ENCODE data around the gene SHISA4.
"Not testable (repeated sequence)": the region's sequence is repeated elsewhere in the genome, so short reads cannot be mapped to it uniquely, and the experiment has no call there.

The SHISA4 gene

GRCh38 chr1:201930137-201930536 lies 41.4 kb downstream of the SHISA4 start:
- DNase-seq (ENCODE audit: low spot score), result no peak

DNA sequence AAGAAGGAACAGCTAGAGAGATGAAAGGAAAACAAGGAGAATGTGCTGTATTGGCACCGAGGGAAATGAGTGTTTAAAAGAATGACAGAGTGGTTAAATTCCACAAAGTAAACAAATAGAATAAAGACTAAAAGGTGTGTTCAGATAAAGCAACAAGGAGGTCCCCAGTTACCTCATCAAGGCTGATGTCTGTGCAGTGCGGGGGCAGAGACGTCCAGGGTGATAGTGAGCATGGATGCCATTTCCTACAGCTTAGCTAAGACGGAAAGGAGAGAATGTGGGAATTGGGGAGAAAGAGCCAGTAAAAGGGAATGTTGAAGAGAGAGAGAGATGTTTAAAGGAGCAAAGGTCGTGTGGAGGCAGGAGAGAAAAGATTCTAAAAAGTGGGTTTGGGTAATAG lies 42.1 kb downstream of the SHISA4 start:
- no peak for DNase-seq (ENCODE audit: low spot score)

- DNase-seq (ENCODE audit: low spot score), result no peak
These were observed 45.2 kb downstream of the SHISA4 start for GRCh38 chr1:201933840-201934430.

DNA sequence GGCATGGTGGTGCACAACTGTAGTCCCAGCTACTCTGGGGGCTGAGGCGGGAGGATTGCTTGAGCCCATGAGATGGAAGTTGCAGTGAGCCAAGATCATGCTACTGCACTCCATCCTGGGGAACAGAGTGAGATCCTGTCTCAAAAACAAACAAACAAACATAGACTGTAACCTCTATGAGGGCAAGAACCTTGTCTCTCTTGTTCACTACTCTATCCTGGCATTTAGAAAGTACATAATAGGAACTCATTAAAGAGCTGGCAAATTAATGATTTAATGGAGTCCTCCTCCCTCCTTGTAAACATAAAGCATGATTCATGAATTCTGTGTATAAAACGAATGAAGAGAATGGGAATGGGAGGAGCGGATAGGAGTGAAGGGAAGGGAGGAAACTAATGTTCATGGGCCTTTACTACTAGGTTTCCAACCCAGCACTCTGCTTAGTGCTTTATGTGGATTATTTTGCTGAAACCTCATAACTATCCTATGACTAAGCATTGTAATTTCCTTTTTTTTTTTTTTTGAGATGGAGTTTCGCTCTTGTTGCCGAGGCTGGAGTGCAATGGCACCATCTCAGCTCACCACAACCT lies 49.0 kb downstream of the SHISA4 start:
- DNase-seq (ENCODE audit: low spot score), result no peak

DNA sequence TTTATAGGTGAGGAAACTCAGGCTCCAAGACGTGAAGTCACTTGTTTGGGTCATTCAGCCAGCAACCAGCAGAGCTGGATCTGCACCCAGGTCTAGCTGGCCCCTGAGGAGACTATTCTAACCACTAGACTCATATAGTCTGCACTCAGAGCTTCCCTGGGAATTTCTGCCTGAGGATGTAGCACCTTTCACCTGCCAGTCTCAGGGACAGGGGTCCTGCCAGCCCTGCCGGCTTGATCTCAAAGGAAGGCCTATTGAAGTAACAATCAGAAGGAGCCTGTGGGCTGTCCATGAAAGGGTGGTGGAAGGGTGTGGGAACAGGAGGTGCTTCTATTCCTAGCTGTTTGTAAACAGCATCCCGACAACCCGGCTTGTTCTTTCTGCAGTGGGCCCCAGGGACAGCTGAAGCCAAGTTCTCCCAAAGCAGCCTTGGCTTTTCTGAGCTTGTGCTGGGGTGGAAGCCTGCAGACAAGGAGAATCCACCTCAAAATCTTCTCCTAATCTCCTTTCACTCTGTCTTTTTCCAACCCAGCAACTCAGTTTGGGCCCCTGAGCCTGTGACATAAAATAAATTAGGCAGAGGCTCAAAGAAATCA lies 49.8 kb downstream of the SHISA4 start:
- no peak for DNase-seq (ENCODE audit: low spot score)

DNA sequence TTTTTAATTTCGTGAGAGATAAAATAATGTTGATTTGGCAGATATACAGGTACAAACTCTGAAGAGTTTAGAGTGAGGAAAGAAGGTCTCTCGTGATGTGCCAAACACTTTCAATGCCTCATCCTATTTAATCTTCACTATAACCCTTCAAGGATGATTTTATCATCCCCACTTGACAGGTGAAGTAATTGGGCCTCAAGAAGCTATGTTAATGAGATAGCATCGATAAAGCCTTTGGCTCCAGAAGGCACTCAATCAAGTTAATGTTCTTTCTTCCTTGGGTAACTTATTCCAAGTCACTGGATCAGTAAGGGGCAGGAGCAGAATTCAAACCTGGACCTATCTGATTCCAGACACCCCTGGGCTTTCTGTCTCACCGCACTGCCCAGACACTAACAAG lies 50.5 kb downstream of the SHISA4 start:
- DNase-seq (ENCODE audit: low spot score), result no peak

DNA sequence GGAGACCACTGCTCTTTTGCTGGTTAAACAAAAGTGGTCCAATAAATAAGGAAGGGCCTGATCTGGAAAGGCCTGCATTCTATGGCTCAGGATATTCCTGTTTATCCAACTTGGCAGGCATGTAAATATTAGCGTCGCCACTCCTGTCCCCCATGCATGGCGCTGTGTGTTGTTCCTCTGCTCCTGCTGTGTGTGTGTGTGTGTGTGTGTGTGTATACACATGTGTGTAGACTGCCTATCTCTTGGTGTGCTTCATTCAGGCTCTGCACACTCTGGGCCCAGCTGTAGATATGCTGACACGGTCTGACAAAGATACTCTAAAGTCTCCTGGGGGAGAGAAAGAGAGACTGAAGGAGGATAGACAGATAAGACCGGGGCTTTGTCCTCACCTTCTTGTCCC lies 50.9 kb downstream of the SHISA4 start:
- DNase-seq (ENCODE audit: low spot score), result no peak

DNA sequence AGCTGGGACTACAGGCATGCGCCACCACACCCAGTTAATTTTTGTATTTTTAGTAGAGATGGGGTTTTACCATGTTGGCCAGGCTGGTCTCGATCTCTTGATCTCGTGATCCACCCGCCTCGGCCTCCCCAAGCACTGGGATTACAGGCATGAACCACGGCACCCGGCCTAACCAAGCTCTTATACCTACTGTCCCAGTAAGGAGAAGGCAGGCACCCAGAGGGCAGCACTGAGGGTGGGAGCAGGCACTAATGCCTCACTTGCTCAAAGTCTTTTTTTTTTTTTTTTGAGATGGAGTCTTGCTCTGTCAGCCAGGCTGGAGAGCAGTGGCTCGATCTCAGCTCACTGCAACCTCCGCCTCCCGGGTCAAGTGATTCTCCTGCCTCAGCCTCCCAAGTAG lies 51.6 kb downstream of the SHISA4 start:
- not testable (repeated sequence) for DNase-seq (ENCODE audit: low spot score)

- DNase-seq (ENCODE audit: low spot score), result no peak
These were observed 52.9 kb downstream of the SHISA4 start for GRCh38 chr1:201941420-201942128.

DNA sequence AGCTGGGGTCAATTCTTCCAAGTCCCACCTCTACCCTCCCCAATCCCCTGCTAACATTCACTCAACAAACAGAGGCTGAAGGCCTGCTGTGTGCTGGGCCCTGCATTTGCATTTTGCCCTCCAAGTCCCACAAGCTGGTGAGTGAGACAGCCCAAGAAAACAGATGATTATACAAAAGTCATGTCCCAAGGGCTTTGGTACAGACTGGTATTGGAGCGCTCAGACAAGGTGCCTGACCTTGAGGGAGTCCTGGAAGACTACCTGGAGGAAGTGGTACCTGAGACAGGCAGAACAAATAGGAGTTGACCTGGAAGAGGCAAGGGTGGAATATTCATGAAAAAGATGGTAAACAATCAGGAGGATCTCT lies 53.4 kb downstream of the SHISA4 start:
- DNase-seq (ENCODE audit: low spot score), result no peak

Data from CD4-positive, alpha-beta T cell treated with Interleukin-6 at 100 ng/mL for 8 hours (primary cell).